Retinal pigment epithelial cell (primary cell): ENCODE data around the gene NPEPL1.

Experiments used
- DNase-seq: peaks from one replicate; pipeline ENCODE4 v3.0.0-alpha.2; 2010; ENCODE audit warnings: low read depth
- H3K4me3 ChIP-seq: 2 replicates; pipeline ENCODE4 v1.5.1; 2011; ENCODE audit warnings: mild to moderate bottlenecking, low read length, control low read depth, moderate library complexity
- CTCF ChIP-seq: conservative IDR thresholded peaks from 2 replicates; pipeline ENCODE4 v1.5.1; 2011; ENCODE audit warnings: low read depth, low read length, control low read depth, inconsistent platforms

NPEPL1 gene

GRCh38 chr20:58694241-58695083, 1.9 kb downstream of the NPEPL1 start:
- no peak overlapping the region for H3K4me3 ChIP-seq
- no peak for DNase-seq
- TF ChIP-seq CTCF = no peak

GRCh38 chr20:58695084-58695722, 2.6 kb downstream of the NPEPL1 start:
- no peak for TF ChIP-seq CTCF
- DNase-seq = no peak

GRCh38 chr20:58695895-58696375, 3.3 kb downstream of the NPEPL1 start:
- no peak overlapping the region for H3K4me3 ChIP-seq
- DNase-seq = no peak
- no peak for TF ChIP-seq CTCF

More at GRCh38 chr20:58695084-58695722, 2.6 kb downstream of the NPEPL1 start:
- H3K4me3 ChIP-seq = no peak overlapping the region

- DNase-seq = no peak
- no peak for TF ChIP-seq CTCF
Observed at GRCh38 chr20:58696411-58696961, 3.9 kb downstream of the NPEPL1 start.

GRCh38 chr20:58697201-58697866, 4.7 kb downstream of the NPEPL1 start:
- no peak for DNase-seq
- no peak overlapping the region for H3K4me3 ChIP-seq
- TF ChIP-seq CTCF = no peak

More at GRCh38 chr20:58696411-58696961, 3.9 kb downstream of the NPEPL1 start:
- no peak overlapping the region for H3K4me3 ChIP-seq

- no peak for TF ChIP-seq CTCF
- H3K4me3 ChIP-seq = no peak overlapping the region
- DNase-seq = no peak
Observed at GRCh38 chr20:58697867-58698703, 5.5 kb downstream of the NPEPL1 start.
